ENCODE measurements around the gene TTC38.

The TTC38 gene

DNA sequence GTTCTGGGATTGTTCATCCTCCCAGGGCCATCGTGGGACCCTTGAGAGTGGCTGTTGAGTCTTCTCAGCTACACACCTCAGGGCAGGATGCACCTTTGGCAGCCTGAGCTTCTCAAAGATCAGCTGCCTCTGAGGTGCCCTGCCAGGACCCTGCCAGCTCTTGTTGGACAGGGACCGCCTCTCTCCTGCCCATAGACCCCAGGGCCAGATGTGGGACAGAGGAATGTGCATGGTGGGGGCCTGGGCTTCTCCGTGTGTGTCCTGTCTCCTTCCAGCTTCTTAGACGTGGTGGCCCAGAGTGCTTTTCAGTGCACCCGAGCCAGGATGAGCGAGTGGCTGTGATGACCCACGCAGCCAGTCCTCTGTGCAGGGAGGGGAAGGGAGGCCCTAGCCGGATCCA is 61.8 kb downstream of the TTC38 start:
- no peak for DNase-seq (ENCODE audit: low spot score)

- DNase-seq (ENCODE audit: low spot score) = no peak
These were observed 62.6 kb downstream of the TTC38 start for GRCh38 chr22:46330426-46330825.

- no peak for DNase-seq (ENCODE audit: low spot score)
These were observed 63.7 kb downstream of the TTC38 start for GRCh38 chr22:46331496-46331895.

DNA sequence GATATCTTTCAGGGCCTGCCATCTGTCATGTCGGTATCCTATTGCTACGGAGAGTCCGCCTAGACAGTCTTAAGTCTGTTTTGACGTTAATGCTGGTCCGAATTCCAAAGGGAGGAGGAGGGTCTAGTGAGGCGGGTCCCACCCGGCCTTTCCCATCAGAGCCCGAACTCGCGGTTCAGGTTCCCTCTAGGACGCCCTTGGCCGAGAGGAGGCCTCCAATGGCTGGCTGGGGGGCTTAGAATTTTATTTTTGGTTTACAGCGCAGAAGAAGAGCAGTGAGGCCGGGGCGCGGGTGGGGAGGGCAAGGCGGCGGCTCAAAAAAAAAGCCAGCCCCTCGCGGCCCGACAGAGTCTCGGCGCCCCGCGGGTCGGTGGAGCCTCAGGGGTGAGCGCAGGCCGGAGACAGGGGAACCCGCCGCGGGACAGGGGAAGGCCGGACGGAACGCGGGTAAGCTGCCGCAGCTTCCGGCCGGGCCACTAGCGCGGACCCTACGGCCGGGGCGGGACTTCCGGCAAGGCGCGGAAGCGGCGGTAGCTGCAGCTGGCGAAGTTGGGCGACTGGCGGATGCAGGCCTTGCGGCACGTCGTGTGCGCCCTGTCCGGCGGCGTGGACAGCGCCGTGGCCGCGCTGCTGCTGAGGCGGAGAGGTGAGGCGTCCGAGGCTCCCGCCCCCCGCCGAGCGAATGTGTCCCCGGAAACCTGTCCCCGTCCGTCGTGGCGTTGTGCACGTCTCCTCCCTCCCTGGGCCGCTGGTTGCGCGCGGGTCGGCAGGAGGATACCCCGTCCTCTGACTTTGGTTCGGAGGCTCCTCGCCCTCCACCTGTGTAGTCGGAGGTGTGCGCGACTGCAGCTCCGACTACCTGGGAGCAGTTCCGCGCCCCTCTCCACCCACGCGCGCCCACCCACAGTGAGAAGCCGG is 67.7 kb downstream of the TTC38 start, which contains the start of gene TRMU:
TSS of gene TRMU (plus strand) at position 514 of the 918 bp plus-strand sequence. CDS start at position 565, 51 bp downstream.
- DNase-seq (ENCODE audit: low spot score) = peak; percentile 97

GRCh38 chr22:46336119-46337078 is 68.6 kb downstream of the TTC38 start:
- peak; percentile 43 for DNase-seq (ENCODE audit: low spot score)

- DNase-seq (ENCODE audit: low spot score) = no peak
These were observed 70.1 kb downstream of the TTC38 start for GRCh38 chr22:46337870-46338269.

DNA sequence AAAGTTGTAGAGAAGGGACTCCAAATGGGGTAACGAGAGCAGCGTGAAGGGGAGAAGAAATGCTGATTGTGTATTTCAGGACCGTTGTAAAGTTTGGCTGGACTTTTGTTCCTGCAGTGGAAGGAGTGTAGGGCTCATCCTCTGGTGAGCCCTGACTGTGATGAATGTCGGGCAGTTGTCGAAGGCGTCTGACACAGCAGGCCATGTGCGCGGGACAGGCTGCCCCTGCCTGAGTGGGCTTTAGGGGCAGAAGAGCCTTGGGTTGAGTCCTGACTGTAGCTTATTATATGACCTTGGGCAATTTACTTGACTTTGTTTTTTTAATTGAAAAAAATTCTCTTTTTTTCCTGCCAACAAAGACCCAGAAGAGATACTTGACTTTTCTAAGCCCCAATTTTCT is 70.8 kb downstream of the TTC38 start:
- DNase-seq (ENCODE audit: low spot score) = no peak

DNA sequence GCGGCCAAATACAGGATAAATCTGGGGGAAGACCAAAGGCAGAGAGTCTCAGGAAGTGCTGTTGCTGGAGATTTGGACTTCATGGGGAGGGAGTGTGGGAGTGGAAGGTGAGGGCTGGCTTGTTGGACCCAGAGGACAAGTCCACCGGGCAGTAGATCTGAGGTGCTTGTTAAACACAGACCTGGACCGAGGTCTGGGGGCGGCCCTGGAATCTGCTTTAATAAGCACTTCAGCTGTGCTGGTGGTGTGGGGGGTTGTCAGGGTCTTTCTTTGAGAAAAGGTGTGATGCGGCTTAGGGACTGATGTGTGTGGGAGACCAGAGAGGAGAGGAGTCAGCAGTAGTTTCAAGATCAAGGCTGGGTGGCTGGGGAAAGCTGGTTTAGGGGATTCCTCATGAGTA is 72.1 kb downstream of the TTC38 start:
- no peak for DNase-seq (ENCODE audit: low spot score)

- DNase-seq (ENCODE audit: low spot score) = no peak
These were observed 72.9 kb downstream of the TTC38 start for GRCh38 chr22:46340676-46341075.

Measured in HuH-7 (cell line).